Tibial nerve (tissue), 3 donors: Measurements from ENCODE around the gene MAPT.

Experiments
- POLR2A ChIP-seq, 2 donors: fragments of 450-650 bp; IDR thresholded peaks; one replicate each; pipeline ENCODE4 v1.6.1; 2017; ENCODE audit warnings: antibody characterized with exemption in 2 of 2, mild to moderate bottlenecking in 2 of 2, moderate library complexity in 2 of 2
- TF ChIP-seq, protein P1 (sequence below), 5 experiments: fragments of 200-600 bp in 3 of 5; fragments of 450-650 bp in 2 of 5; sonication (generic) in 3 of 5; IDR thresholded peaks; one replicate each; pipeline ENCODE4 v1.5.1; 2016 to 2019; ENCODE audit warnings: antibody characterized with exemption in 5 of 5, mild to moderate bottlenecking in 3 of 5, moderate library complexity in 2 of 5

DNA sequence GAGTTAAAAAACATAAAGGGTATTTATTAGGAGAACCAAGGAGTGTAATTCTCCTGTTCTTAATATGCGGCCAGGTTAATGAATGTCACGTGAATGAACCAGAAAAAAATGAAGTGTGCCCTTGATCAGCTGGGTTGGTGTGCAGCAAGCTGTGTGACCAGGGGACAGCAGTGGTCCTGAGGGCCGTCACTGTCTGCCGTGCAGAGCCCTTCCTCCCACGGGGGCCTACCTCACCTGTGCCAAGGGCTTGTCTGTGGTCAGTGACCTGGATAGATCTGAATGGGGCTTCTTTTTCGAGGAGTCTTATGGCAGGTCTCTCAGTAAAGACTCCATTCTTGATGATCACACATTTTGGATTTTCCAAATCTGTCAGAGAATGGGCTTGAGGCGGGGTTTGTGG lies 87.0 kb downstream of the MAPT start:
- TF ChIP-seq, protein P1, sequence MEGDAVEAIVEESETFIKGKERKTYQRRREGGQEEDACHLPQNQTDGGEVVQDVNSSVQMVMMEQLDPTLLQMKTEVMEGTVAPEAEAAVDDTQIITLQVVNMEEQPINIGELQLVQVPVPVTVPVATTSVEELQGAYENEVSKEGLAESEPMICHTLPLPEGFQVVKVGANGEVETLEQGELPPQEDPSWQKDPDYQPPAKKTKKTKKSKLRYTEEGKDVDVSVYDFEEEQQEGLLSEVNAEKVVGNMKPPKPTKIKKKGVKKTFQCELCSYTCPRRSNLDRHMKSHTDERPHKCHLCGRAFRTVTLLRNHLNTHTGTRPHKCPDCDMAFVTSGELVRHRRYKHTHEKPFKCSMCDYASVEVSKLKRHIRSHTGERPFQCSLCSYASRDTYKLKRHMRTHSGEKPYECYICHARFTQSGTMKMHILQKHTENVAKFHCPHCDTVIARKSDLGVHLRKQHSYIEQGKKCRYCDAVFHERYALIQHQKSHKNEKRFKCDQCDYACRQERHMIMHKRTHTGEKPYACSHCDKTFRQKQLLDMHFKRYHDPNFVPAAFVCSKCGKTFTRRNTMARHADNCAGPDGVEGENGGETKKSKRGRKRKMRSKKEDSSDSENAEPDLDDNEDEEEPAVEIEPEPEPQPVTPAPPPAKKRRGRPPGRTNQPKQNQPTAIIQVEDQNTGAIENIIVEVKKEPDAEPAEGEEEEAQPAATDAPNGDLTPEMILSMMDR (IDR thresholded peaks at IDR 0.05) = no peak
- TF ChIP-seq POLR2A (IDR thresholded peaks at IDR 0.05) = no peak
